Stimulated activated CD8-positive, alpha-beta memory T cell treated with anti-CD3 and anti-CD28 coated beads, Interleukin-7, amount 100 ng/mL, for 24 hours (primary cell): ENCODE measurements around the gene ABCD2.
"Not testable (repeated sequence)": the region's sequence is repeated elsewhere in the genome, so short reads cannot be mapped to it uniquely, and the experiment has no call there.

Source experiments
- DNase-seq: peaks from one replicate; pipeline ENCODE4 v3.0.0-alpha.2; 2020; ENCODE audit warnings: low read depth

Gene ABCD2

DNA sequence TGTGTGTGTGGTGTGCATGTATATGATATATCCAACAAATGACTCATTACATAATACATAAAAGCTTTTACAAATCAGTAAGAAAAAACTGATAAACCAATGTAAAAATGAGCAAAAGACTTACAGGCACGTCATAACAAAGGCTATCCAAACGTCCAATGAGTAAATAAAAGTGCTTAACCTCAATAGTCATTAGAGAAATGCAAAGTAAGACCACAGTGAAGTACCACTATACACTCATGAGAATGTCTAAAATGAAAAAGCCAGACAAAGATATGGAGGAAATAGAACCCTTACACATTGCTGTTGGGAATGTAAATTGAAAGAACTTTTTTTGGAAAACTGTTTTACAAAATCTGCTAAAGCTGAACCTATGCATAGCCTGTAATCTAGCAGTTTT is 7.8 kb downstream of the ABCD2 start:
- no peak for DNase-seq

DNA sequence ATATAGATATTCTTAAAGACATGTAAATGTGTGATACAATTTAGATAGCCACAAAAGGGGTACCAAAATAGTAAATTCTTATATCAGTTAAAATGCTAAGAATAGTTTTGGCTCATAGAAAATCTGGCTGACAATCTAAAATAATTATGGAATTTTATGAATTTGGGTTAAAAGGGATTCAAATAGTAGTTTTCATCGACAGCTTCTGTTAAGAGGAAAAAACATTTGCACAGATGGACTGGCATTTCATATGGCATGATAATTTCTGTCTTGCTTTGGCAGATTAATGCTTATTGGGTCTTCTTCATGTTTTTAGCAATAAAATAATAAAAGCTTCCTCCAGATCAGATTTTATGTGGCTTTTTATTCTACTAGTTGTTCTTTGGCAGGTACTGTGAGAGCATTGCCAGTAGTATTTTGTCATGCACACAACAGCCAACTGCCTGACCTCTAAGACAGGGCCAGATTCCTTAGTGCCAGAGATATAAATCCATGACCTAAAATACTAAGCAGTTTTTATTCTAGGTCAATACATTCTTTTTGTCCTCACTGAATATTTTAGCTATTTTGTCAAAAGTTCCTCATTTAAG is 9.1 kb downstream of the ABCD2 start:
- DNase-seq, result no peak

GRCh38 chr12:39606712-39607423 is 12.7 kb downstream of the ABCD2 start:
- no peak for DNase-seq

DNA sequence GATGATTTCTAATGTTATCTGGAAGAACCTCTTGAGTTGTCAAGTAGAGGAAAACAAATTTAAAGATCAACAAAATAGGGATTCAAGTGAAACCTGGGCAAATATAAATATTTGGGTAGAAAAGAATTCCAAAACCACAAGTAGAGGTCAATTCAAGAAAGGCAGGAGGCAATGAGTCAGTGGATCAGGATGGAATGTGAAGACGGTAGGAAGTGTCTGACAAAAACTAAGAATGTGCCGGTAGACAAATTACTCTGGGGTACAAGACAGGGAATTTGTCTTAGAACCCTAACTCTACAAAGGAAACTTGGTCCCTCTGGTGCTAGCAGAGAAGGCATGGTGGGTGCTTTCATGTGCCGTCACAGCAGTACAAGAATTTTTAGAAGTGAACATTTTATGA is 13.6 kb downstream of the ABCD2 start:
- no peak for DNase-seq

DNA sequence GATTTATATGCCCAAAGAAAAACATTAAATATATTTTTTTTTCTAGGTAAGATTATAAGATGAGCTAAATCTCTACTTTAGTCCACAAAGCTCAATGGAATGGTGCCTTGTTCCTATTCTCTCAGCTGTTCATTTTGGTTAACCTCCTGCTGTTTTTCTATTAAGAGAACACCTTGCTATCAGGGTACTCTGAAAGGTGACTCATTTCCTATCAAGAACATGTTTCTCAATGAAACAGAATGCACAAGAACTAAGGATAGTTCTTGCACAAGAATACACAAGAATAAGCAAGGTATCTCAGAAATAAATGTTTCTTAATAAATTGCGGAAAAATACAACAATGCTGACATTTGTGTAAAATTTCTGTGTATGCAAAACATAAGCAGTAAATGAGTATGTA is 14.1 kb downstream of the ABCD2 start:
- DNase-seq, result no peak

- DNase-seq, result no peak
Observed at GRCh38 chr12:39603065-39603464, 16.5 kb downstream of the ABCD2 start.

DNA sequence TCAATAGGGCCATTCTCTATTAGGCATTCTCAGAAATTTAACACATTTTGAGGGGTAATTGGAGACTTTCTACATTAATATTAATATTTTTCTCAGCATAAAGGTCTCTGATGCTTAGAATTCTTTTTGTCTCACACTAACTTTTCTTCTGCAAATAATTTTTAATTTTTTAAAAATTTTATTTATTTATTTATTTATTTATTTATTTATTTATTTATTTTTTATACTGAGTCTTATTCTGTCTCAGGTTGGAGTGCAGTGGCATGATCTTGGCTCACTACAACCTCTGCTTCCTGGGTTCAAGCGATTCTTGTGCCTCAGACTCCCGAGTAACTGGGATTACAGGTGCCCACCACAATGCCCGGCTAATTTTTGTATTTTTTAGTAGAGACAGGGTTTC is 17.7 kb downstream of the ABCD2 start:
- not testable (repeated sequence) for DNase-seq

DNA sequence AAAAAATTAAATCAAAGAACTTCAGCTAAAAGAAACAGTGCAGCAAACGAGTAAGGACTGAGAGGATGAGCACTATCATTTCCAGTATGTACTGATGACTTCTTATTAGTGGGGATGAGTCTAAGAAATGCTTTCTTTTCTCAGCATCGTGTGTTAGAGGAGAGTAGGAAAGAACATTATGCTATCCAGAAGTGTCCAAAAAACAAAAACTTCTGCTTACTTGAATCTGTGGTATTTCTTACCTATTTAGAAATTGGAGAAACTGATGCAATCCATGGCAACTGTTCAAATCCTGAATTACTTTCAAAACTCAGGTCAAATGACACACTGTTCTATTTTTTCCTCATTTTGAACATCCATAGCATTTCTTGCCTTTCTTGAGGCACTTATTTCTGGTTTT is 23.7 kb downstream of the ABCD2 start:
- DNase-seq, result no peak

DNA sequence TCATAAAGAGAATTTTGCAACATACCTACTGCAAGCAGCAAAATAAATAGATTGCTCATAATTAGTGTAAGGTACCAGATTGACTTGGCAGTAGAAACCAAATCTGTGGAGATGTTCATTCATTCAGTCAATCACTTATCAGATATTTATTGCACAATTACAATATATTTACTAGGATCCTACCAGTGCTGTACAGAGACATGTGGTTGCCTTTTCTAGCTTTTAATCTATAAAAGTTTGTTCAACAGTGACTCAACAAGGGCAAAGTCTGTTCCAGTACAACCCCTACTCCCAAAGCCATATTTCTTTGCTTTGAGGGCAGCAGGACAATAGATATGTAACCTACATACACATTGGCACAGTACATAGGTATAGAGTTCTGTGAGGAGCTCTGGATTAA is 27.3 kb downstream of the ABCD2 start:
- DNase-seq, result no peak

DNA sequence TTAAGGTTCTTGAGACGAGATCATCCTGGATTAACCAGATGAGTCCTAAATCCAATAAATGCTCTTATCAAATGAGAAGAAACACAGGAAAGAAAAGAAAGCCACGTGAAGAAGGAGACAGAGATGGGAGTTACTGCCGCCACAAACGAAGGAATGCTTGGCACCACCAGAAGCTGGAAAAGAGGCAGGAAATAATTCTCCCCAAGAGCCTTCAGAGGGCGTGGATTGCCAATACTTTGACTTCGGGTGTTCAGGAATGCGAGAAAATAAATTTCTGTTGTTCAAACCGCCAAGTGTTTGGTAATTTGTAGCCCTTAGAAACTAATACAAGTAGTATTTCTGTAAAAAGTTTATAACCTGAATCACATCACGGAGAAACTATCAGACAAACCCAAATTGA is 31.3 kb downstream of the ABCD2 start:
- DNase-seq, result no peak

DNA sequence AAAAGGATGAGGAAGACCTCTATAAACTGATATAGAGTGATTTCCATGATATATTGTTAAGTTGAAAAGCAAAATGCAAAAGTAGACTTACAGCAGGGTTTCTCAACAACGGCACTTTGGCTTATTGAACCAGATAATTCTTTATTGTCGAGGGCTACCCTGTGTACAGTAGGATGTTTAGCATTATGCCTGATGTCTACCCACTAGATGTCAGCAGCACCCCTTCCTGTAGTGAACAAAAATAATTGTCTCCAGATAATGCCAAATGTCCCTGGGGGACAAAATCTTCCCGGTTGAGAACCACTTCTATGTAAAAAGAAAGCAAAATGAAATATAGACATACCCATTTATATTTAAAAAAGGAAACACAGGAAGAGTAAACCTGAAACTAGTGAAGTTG is 32.4 kb downstream of the ABCD2 start:
- DNase-seq, result no peak

DNA sequence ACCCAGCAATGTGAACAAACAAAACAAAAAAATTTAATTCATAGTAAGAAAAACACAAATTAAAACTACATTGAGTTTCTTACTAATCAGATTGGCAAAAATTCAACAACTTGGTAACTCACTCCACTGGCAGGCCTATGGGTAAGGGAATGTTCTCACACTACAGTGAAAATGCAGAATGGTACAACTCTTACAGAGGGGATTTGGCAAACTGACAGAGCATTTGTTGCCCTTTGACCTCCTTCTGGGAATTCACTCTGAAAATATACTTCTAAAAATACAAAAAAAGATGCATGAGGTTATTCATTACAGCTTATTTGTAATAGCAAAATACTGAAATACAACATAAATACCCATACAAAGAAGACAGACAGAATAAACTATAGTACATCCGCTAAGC is 32.8 kb downstream of the ABCD2 start:
- no peak for DNase-seq

GRCh38 chr12:39581592-39581991 is 38.0 kb downstream of the ABCD2 start:
- DNase-seq, result no peak

DNA sequence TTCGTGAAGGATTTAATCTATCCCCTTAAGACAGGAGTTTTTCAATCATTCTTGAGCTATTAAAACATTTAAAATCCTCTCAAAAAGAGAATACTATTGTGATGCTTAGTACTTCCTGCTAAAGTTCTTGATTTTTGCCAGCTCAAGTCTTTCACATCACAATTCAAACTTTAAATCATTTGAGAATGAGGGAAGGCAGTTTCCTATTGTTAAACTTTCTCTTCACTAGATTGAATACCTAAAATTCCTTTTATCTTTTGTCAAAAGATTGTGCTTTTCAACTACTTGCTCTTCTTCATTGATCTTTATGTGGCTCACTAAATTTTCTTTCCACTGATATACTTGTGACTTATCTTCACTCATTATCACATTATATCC is 44.1 kb downstream of the ABCD2 start:
- DNase-seq, result no peak

GRCh38 chr12:39574785-39575497 is 44.7 kb downstream of the ABCD2 start:
- DNase-seq, result no peak

GRCh38 chr12:39574378-39574777 is 45.2 kb downstream of the ABCD2 start:
- no peak for DNase-seq

- DNase-seq, result no peak
Observed at GRCh38 chr12:39573971-39574370, 45.6 kb downstream of the ABCD2 start.

DNA sequence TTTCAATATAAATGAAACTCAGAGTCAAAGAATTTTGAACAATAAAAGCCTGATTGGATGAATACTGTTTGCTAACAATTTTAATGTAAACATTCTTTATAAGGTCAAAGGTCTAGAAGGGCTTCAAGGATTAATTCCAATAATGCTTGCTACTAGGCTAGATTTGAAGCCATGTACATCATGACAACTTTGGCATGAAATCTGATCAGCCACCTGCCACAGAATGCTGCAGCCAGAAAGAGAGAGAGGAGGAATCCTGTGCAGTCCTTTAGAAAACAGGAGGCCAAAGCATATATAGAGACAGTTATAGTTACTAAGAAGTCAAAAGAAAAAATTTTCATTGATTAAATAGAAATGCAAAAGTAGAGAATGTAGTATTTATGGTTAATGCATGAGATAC is 47.1 kb downstream of the ABCD2 start:
- DNase-seq, result no peak

GRCh38 chr12:39571351-39571750 is 48.3 kb downstream of the ABCD2 start:
- no peak for DNase-seq

- no peak for DNase-seq
Observed at GRCh38 chr12:39553476-39553875, 66.1 kb downstream of the ABCD2 start.

DNA sequence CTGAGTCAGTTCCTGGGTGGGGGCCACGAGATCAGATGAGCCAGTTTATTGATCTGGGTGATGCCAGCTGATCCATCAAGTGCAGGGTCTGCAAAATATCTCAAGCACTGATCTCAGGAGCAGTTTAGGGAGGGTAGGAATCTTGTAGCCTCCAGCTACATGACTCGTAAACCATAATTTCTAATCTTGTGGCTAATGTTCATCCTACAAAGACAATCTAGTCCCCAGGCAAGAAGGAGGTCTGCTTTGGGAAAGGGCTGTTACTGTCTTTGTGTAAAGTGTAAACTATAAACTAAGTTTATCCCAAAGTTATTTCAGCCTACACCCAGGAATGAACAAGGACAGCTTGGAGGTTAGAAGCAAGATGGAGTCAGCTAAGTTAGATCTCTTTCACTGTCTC is 75.4 kb downstream of the ABCD2 start:
- not testable (repeated sequence) for DNase-seq

GRCh38 chr12:39541471-39541870 is 78.1 kb downstream of the ABCD2 start:
- no peak for DNase-seq

GRCh38 chr12:39538679-39539104 is 80.9 kb downstream of the ABCD2 start:
- DNase-seq, result no peak

GRCh38 chr12:39533951-39534350 is 85.7 kb downstream of the ABCD2 start:
- no peak for DNase-seq
